Suprapubic skin (tissue), 4 donors: Measurements from ENCODE around the gene CCDC89.

Source experiments
- CTCF ChIP-seq, 2 donors: fragments of 200-600 bp in 1 of 2; fragments of 450-650 bp in 1 of 2; sonication (generic) in 1 of 2; IDR thresholded peaks; one replicate each; pipeline ENCODE4 v1.5.1; 2016 to 2019; ENCODE audit warnings: antibody characterized with exemption in 2 of 2, mild to moderate bottlenecking in 1 of 2, moderate library complexity in 1 of 2
- POLR2A ChIP-seq, 2 donors: fragments of 450-650 bp; IDR thresholded peaks; one replicate each; pipeline ENCODE4 v1.6.1; 2017; ENCODE audit warnings: antibody characterized with exemption in 2 of 2, mild to moderate bottlenecking in 2 of 2, moderate library complexity in 2 of 2
- POLR2AphosphoS5 ChIP-seq, 3 donors: sonication (generic); formaldehyde crosslinking; IDR thresholded peaks; one replicate each; pipeline ENCODE4 v1.6.1; 2017; ENCODE audit warnings: antibody characterized with exemption in 3 of 3

GRCh38 chr11:85651118-85651517 is 34.9 kb downstream of the CCDC89 start:
- TF ChIP-seq POLR2A (IDR thresholded peaks at IDR 0.05) (no peak), POLR2AphosphoS5 (IDR thresholded peaks at IDR 0.05) (no peak), CTCF (IDR thresholded peaks at IDR 0.05) (no peak)
